Gastroesophageal sphincter (tissue), 4 donors: Measurements from ENCODE around the gene SUCLG2. TPM values are rescaled to one million over a fixed set of nuclear protein-coding genes. Genes with fewer than 3 reads are reported as not detected.

Source experiments
- ATAC-seq: fragments of 150-250 bp; one replicate; pipeline ENCODE4 v1.9.1; 2016; ENCODE audit warnings: mild to moderate bottlenecking, moderate library complexity
- H3K27ac ChIP-seq, 4 donors: fragments of 200-600 bp; sonication (generic) in 3 of 4; 1 replicate in 3 of 4; 2 replicates in 1 of 4; pipeline ENCODE4 v1.5.1; 2016 to 2019
- H3K27me3 ChIP-seq: fragments of 200-600 bp; sonication (generic); one replicate; pipeline ENCODE4 v1.5.1; 2019
- H3K36me3 ChIP-seq, 2 donors: fragments of 200-600 bp; sonication (generic); one replicate each; pipeline ENCODE4 v1.5.1; 2019; ENCODE audit warnings: control low read depth in 1 of 2
- H3K4me1 ChIP-seq, 3 donors: fragments of 200-600 bp; sonication (generic); 1 replicate in 2 of 3; 2 replicates in 1 of 3; pipeline ENCODE4 v1.5.1; 2016 to 2019; ENCODE audit warnings: control low read depth in 2 of 3
- H3K4me3 ChIP-seq, 2 donors: fragments of 200-600 bp; sonication (generic); one replicate each; pipeline ENCODE4 v1.5.1; 2019; ENCODE audit warnings: mild to moderate bottlenecking in 1 of 2, moderate library complexity in 1 of 2
- H3K9me3 ChIP-seq, 3 donors: fragments of 200-600 bp; sonication (generic); one replicate each; pipeline ENCODE4 v1.5.1; 2017 to 2019; ENCODE audit warnings: control low read depth in 2 of 3
- EP300 ChIP-seq: sonication (generic); formaldehyde crosslinking; IDR thresholded peaks from one replicate; pipeline ENCODE4 v1.6.1; 2017; ENCODE audit warnings: antibody characterized with exemption, mild to moderate bottlenecking
- POLR2A ChIP-seq, 2 donors: fragments of 450-650 bp; IDR thresholded peaks; one replicate each; pipeline ENCODE4 v1.6.1; 2017; ENCODE audit warnings: antibody characterized with exemption in 2 of 2, mild to moderate bottlenecking in 2 of 2, moderate library complexity in 1 of 2
- POLR2AphosphoS5 ChIP-seq: sonication (generic); formaldehyde crosslinking; IDR thresholded peaks from one replicate; pipeline ENCODE4 v1.6.1; 2017; ENCODE audit warnings: antibody characterized with exemption
- WGBS, 2 donors: methylation state at CpG; one replicate each; pipeline ENCODE4 v1.1.5; 2018; ENCODE audit warnings: low coverage in 1 of 2; 5-methylcytosine and 5-hydroxymethylcytosine counted together
- total RNA-seq, 4 donors: library from RNA; depleted of rRNA; stranded (reverse); fragments of >200 nt; gene quantifications; one replicate each; pipeline ENCODE4 v1.1.0, GENCODE V29; 2016
- TF ChIP-seq, protein P1 (sequence below), 4 experiments: fragments of 200-600 bp in 2 of 4; fragments of 450-650 bp in 2 of 4; sonication (generic) in 1 of 4; IDR thresholded peaks; one replicate each; pipeline ENCODE4 v1.5.1; 2017 to 2019; ENCODE audit warnings: antibody characterized with exemption in 4 of 4, mild to moderate bottlenecking in 2 of 4, moderate library complexity in 2 of 4

The SUCLG2 gene
- total RNA-seq, 4 donors from 2014 or later = 53.3 to 79.4 (median 69.8) TPM

- H3K9me3 ChIP-seq = no peaks in the 10 kb centered on the region
- TF ChIP-seq, protein P1, sequence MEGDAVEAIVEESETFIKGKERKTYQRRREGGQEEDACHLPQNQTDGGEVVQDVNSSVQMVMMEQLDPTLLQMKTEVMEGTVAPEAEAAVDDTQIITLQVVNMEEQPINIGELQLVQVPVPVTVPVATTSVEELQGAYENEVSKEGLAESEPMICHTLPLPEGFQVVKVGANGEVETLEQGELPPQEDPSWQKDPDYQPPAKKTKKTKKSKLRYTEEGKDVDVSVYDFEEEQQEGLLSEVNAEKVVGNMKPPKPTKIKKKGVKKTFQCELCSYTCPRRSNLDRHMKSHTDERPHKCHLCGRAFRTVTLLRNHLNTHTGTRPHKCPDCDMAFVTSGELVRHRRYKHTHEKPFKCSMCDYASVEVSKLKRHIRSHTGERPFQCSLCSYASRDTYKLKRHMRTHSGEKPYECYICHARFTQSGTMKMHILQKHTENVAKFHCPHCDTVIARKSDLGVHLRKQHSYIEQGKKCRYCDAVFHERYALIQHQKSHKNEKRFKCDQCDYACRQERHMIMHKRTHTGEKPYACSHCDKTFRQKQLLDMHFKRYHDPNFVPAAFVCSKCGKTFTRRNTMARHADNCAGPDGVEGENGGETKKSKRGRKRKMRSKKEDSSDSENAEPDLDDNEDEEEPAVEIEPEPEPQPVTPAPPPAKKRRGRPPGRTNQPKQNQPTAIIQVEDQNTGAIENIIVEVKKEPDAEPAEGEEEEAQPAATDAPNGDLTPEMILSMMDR (IDR thresholded peaks at IDR 0.05) = no peak
- TF ChIP-seq EP300 (no peak), POLR2A (IDR thresholded peaks at IDR 0.05) (no peak), POLR2AphosphoS5 (no peak)
- no peaks in the 10 kb centered on the region for H3K36me3 ChIP-seq
- 92 to 98% methylated on average over 5 of the region's 5 CpGs for WGBS, 2 donors
- no peak overlapping the region for H3K4me3 ChIP-seq
- no peaks in the 10 kb centered on the region for H3K4me1 ChIP-seq
- H3K27ac ChIP-seq = no peak overlapping the region
- H3K27me3 ChIP-seq = no peaks in the 10 kb centered on the region
- no peak for ATAC-seq
Measured at GRCh38 chr3:67437789-67438188, 216.6 kb downstream of the SUCLG2 start.

DNA sequence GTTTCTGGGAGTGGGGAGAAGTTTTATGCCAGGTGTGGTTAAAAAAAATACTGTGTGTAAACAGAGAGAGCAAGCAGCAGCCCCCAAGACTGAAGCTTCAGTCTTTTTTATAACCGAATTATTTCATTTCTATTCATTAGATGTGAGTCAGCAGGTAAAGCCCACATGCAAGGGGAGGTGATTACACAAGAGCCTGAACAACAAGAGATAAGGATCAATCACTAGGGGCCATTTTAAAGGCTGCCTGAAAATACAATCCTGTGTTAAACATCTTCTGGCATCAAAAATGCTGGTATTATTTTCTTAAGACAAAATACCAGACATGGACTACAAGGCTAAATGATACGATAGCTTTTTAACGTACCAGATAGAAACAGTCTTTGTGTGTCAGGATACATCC lies 217.3 kb downstream of the SUCLG2 start:
- H3K27ac ChIP-seq = no peak overlapping the region
- WGBS, 2 donors = 89 to 91% methylated on average over 3 of the region's 3 CpGs
- no peaks in the 10 kb centered on the region for H3K4me1 ChIP-seq
- no peaks in the 10 kb centered on the region for H3K36me3 ChIP-seq
- no peaks in the 10 kb centered on the region for H3K9me3 ChIP-seq
- H3K4me3 ChIP-seq = no peak overlapping the region
- no peaks in the 10 kb centered on the region for H3K27me3 ChIP-seq
- no peak for TF ChIP-seq POLR2A (IDR thresholded peaks at IDR 0.05)
- no peak for ATAC-seq

DNA sequence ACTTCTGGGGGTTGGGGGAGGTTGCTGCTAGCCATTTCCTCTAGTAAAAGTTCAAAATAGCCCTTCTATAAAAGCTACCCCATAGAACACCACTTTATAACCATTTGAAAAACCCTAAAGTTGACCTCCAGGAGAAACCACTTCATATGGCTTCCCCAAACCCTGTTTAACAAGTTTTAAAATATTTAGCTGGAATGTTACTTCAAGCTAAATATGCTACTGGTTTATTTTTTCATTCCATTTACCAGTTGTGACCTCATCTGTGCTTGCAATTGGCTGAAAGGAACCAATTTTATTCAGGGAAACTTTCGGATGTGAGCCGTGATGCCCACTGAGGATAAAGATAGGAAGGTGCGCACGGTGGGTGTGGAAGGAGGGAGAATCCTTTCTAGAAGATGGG lies 221.3 kb downstream of the SUCLG2 start:
- Histone ChIP-seq H3K4me1 (no peaks in the 10 kb centered on the region), H3K27ac (no peak overlapping the region), H3K27me3 (no peaks in the 10 kb centered on the region), H3K9me3 (no peaks in the 10 kb centered on the region), H3K36me3 (no peaks in the 10 kb centered on the region), H3K4me3 (no peak overlapping the region)
- 96 to 100% methylated on average over 3 to 4 of the region's 4 CpGs for WGBS, 2 donors
- no peak for ATAC-seq
- TF ChIP-seq, protein P1 (IDR thresholded peaks at IDR 0.05) = no peak
- TF ChIP-seq POLR2AphosphoS5 (no peak), POLR2A (IDR thresholded peaks at IDR 0.05) (no peak), EP300 (no peak)

GRCh38 chr3:67431887-67432286 lies 222.5 kb downstream of the SUCLG2 start:
- H3K36me3 ChIP-seq = no peaks in the 10 kb centered on the region
- H3K27ac ChIP-seq = no peak overlapping the region
- ATAC-seq = no peak
- 93 to 100% methylated on average over 1 of the region's 1 CpG for WGBS, 2 donors
- no peaks in the 10 kb centered on the region for H3K9me3 ChIP-seq
- no peaks in the 10 kb centered on the region for H3K27me3 ChIP-seq
- no peaks in the 10 kb centered on the region for H3K4me1 ChIP-seq
- no peak overlapping the region for H3K4me3 ChIP-seq
- TF ChIP-seq, protein P1 (IDR thresholded peaks at IDR 0.05) = no peak

GRCh38 chr3:67423722-67424121 lies 230.7 kb downstream of the SUCLG2 start:
- TF ChIP-seq POLR2A (IDR thresholded peaks at IDR 0.05) (no peak), POLR2AphosphoS5 (no peak), EP300 (no peak)
- TF ChIP-seq, protein P1 (IDR thresholded peaks at IDR 0.05) = no peak
- Histone ChIP-seq H3K36me3 (no peaks in the 10 kb centered on the region), H3K27ac (no peak overlapping the region), H3K4me3 (no peak overlapping the region), H3K27me3 (no peaks in the 10 kb centered on the region), H3K4me1 (no peaks in the 10 kb centered on the region), H3K9me3 (peaks cover 0 to 7% (median 0%) of the 10 kb centered on the region in 3 donors)
- ATAC-seq = no peak

- no peaks in the 10 kb centered on the region for H3K27me3 ChIP-seq
- no peak for ATAC-seq
- H3K4me1 ChIP-seq = no peaks in the 10 kb centered on the region
- no CpG with 5 or more reads among the region's 1 CpG for WGBS, 2 donors
- no peaks in the 10 kb centered on the region for H3K36me3 ChIP-seq
- peaks cover 0 to 7% (median 0%) of the 10 kb centered on the region in 3 donors for H3K9me3 ChIP-seq
- no peak overlapping the region for H3K27ac ChIP-seq
- no peak for TF ChIP-seq POLR2A (IDR thresholded peaks at IDR 0.05)
- TF ChIP-seq POLR2AphosphoS5 = no peak
- no peak for TF ChIP-seq EP300
- TF ChIP-seq, protein P1 (IDR thresholded peaks at IDR 0.05) = no peak
- no peak overlapping the region for H3K4me3 ChIP-seq
Measured at GRCh38 chr3:67421912-67422311, 232.5 kb downstream of the SUCLG2 start.
